H1 (cell line): ENCODE results near the gene ZBTB24. TPM values are rescaled to one million over a fixed set of nuclear protein-coding genes. Genes with fewer than 3 reads are reported as not detected.

Experiments used
- ASH2L ChIP-seq: fragments of 200-600, 300-600 bp; sonication (generic); IDR thresholded peaks from one replicate; pipeline ENCODE4 v1.7.1; 2017; ENCODE audit warnings: low read length
- BCL11A ChIP-seq, 2 experiments: IDR thresholded peaks; one replicate each; pipeline ENCODE4 v1.6.1; 2011; ENCODE audit warnings: low read depth in 2 of 2, low read length in 2 of 2, mild to moderate bottlenecking in 2 of 2
- CBX8 ChIP-seq: fragments of 300-800, 300-1000 bp; sonication (generic); IDR thresholded peaks from 2 replicates; pipeline ENCODE4 v1.7.1; 2016; ENCODE audit warnings: low read depth, low read length, borderline replicate concordance
- GABPA ChIP-seq: IDR thresholded peaks from 2 replicates; pipeline ENCODE4 v1.6.1; 2011; ENCODE audit warnings: mild to moderate bottlenecking, low read length, moderate library complexity, borderline replicate concordance; ENCODE audit not compliant: insufficient read depth
- HDAC6 ChIP-seq: IDR thresholded peaks from one replicate; pipeline ENCODE4 v1.7.1; 2012; ENCODE audit warnings: low read depth, mild to moderate bottlenecking, inconsistent platforms, low read length, moderate library complexity
- MAX ChIP-seq: IDR thresholded peaks from 2 replicates; pipeline ENCODE4 v1.6.1; 2012; ENCODE audit warnings: inconsistent platforms
- SIN3A ChIP-seq, 2 experiments: IDR thresholded peaks in 1 of 2; conservative IDR thresholded peaks in 1 of 2; 2 replicates each; pipeline ENCODE4 v1.6.1; 2011 to 2012; ENCODE audit warnings: low read length in 2 of 2, improper control_type of control experiment in 1 of 2, low read depth in 1 of 2, mild to moderate bottlenecking in 1 of 2
- SUZ12 ChIP-seq: fragments of 200-600 bp; sonication (generic); IDR thresholded peaks from 2 replicates; pipeline ENCODE4 v1.6.1; 2012; ENCODE audit warnings: mild to moderate bottlenecking, inconsistent platforms, low read length, moderate library complexity, mixed read lengths
- polyA plus RNA-seq, 7 experiments: library from polyadenylated mRNA; depleted of rRNA in 3 of 7; stranded (reverse) in 5 of 7; unstranded in 2 of 7; fragments of >200 nt in 5 of 7; fragments of 200-250 nt in 2 of 7; gene quantifications; 1 replicate in 5 of 7; 2 replicates in 1 of 7; 4 replicates in 1 of 7; pipeline versions ENCODE4 v1.2.1 to v1.2.3, GENCODE V29; 2011 to 2013; ENCODE audit warnings: missing spikeins in 2 of 7, mixed read lengths in 2 of 7
- total RNA-seq: library from RNA; stranded (reverse); fragmentation: NEBNext Ultra II Directional; extraction: Animal tissue kit (Norgen Biotek cat#: 25700); gene quantifications from 2 replicates; pipeline ENCODE4 v1.2.1, GENCODE V29; 2021
- TF ChIP-seq, protein P1 (sequence below): IDR thresholded peaks from 2 replicates; pipeline ENCODE4 v1.6.1; 2011; ENCODE audit warnings: low read length, improper control_type of control experiment

The ZBTB24 gene
- total and polyA plus RNA-seq, 2 of the 8 experiments (the other 6 are each of a cell fraction or from before 2014, with no cell fraction given) = 7.5 to 21.0 TPM

DNA sequence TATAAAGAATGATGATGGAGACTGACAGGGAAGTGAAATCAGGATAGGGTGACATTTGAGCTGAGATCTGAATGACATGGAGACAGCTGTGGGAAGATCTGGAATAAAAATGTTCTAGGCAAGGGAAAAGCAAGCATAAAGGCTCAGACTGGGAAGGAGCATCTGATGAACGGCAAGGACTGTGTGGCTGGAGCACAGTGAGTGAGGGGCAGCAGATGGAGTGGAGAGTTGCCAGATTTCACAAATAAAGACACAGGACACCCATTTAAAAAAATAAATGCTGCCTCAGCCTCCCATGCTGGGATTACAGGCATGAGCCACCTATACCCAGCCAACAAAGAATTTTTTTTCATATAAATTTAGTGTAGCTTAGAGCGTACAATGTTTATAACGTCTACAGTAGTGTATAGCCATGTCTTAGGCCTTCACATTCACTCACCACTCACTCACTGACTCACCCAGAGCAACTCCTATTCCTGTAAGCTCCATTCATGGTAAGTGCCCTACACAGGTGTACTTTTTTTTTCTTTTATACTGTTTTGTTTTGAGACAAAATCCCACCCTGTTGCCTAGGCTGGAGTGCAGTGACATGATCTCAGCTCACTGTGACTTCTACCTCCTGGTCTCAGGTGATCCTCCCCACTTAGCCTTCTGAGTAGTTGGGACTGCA lies 2.4 kb upstream of the ZBTB24 start (continued):
- TF ChIP-seq, protein P1, sequence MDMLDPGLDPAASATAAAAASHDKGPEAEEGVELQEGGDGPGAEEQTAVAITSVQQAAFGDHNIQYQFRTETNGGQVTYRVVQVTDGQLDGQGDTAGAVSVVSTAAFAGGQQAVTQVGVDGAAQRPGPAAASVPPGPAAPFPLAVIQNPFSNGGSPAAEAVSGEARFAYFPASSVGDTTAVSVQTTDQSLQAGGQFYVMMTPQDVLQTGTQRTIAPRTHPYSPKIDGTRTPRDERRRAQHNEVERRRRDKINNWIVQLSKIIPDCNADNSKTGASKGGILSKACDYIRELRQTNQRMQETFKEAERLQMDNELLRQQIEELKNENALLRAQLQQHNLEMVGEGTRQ = no peak
- TF ChIP-seq MAX (no peak), CBX8 (no peak), SIN3A (conservative IDR thresholded peaks at IDR 0.05 in 1 of 2, IDR thresholded peaks at IDR 0.05 in 1 of 2; ENCODE audit: low read depth in 1 of 2, low read length in 2 of 2) (no peak), GABPA (no peak), HDAC6 (no peak), SUZ12 (no peak), BCL11A (IDR thresholded peaks at IDR 0.05; ENCODE audit: low read depth in 2 of 2, low read length in 2 of 2) (no peak), ASH2L (no peak)
